Peyer's patch (tissue), 4 donors: ENCODE measurements around the gene MACO1.
"Not testable (repeated sequence)": the region's sequence is repeated elsewhere in the genome, so short reads cannot be mapped to it uniquely, and the experiment has no call there.

ENCODE experiments used
- POLR2A ChIP-seq, 2 donors: fragments of 450-650 bp; IDR thresholded peaks; one replicate each; pipeline ENCODE4 v1.5.1; 2017; ENCODE audit warnings: antibody characterized with exemption in 2 of 2, mild to moderate bottlenecking in 2 of 2, moderate library complexity in 2 of 2
- TF ChIP-seq, protein P1 (sequence below), 6 experiments: fragments of 450-650 bp in 4 of 6; fragments of 200-600 bp in 2 of 6; sonication (generic) in 1 of 6; IDR thresholded peaks; one replicate each; pipeline ENCODE4 v1.5.1; 2017 to 2019; ENCODE audit warnings: antibody characterized with exemption in 6 of 6, mild to moderate bottlenecking in 3 of 6, moderate library complexity in 1 of 6

DNA sequence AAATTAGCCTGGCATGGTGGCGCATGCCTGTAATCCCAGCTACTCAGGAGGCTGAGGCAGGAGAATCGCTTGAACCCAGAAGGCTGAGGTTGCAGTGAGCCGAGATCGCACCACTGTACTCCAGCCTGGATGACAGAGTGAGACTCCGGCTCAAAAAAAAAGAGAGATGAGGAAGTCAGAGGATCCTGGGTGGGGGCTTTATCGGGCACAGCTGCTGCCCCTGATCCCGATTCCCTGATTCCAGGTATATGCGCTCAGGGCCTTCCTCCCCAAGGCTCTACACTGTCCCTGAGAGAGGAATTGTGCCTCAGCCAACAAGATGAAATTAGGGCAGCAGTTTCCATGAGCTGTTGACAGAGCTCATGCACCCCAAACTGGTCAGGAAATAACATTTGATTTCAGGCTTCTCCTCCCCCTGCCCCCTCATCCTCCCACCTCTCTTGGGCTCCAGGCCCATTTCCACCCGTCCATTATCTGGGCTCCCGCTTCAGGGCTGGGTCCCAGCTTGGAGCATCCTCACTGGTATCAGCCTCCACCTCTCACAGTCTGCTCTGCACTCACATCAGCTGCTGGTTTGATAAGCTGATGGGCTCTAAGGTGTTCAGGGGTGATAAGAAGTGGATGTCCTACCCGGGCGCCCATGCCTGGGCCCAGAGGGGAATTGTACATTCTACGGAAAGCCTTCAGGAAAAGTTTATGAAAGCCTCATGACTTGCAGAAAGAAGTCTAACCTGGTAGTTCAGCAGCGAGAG lies 17.6 kb upstream of the MACO1 start:
- TF ChIP-seq, protein P1, sequence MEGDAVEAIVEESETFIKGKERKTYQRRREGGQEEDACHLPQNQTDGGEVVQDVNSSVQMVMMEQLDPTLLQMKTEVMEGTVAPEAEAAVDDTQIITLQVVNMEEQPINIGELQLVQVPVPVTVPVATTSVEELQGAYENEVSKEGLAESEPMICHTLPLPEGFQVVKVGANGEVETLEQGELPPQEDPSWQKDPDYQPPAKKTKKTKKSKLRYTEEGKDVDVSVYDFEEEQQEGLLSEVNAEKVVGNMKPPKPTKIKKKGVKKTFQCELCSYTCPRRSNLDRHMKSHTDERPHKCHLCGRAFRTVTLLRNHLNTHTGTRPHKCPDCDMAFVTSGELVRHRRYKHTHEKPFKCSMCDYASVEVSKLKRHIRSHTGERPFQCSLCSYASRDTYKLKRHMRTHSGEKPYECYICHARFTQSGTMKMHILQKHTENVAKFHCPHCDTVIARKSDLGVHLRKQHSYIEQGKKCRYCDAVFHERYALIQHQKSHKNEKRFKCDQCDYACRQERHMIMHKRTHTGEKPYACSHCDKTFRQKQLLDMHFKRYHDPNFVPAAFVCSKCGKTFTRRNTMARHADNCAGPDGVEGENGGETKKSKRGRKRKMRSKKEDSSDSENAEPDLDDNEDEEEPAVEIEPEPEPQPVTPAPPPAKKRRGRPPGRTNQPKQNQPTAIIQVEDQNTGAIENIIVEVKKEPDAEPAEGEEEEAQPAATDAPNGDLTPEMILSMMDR (IDR thresholded peaks at IDR 0.05) = not testable (repeated sequence)
- not testable (repeated sequence) for TF ChIP-seq POLR2A (IDR thresholded peaks at IDR 0.05)
